ENCODE measurements around the gene STK40. TPM values are rescaled to one million over a fixed set of nuclear protein-coding genes. Genes with fewer than 3 reads are reported as not detected.
A peak's percentile ranks its signal among the peaks of the same experiment; 100 is the strongest.

STK40 gene
- total RNA-seq, 1 donor from 2014 or later: 45.0 TPM

GRCh38 chr1:36380143-36380619 lies 5.5 kb downstream of the STK40 start:
- Mint-ChIP-seq H3K4me1 (ENCODE audit: unreplicated experiment) (peaks cover 46% of the 10 kb centered on the region), H3K36me3 (ENCODE audit: unreplicated experiment) (peaks cover 4% of the 10 kb centered on the region), H3K9me3 (ENCODE audit: unreplicated experiment) (no peaks in the 10 kb centered on the region), H3K4me3 (ENCODE audit: unreplicated experiment) (no peak overlapping the region), H3K27ac (ENCODE audit: unreplicated experiment) (peak overlapping the region; percentile 31), H3K27me3 (ENCODE audit: unreplicated experiment) (no peaks in the 10 kb centered on the region)
- DNase-seq (ENCODE audit: extremely low spot score, unreplicated experiment): no peak
- no peak for TF ChIP-seq CTCF (IDR thresholded peaks at IDR 0.05)

GRCh38 chr1:36377791-36378492 lies 7.8 kb downstream of the STK40 start:
- peaks cover 2% of the 10 kb centered on the region for H3K36me3 Mint-ChIP-seq (ENCODE audit: unreplicated experiment)
- DNase-seq (ENCODE audit: extremely low spot score, unreplicated experiment): no peak
- peaks cover 48% of the 10 kb centered on the region for H3K4me1 Mint-ChIP-seq (ENCODE audit: unreplicated experiment)
- no peak for TF ChIP-seq CTCF (IDR thresholded peaks at IDR 0.05)
- no peaks in the 10 kb centered on the region for H3K27me3 Mint-ChIP-seq (ENCODE audit: unreplicated experiment)
- H3K9me3 Mint-ChIP-seq (ENCODE audit: unreplicated experiment): no peaks in the 10 kb centered on the region
- no peak overlapping the region for H3K4me3 Mint-ChIP-seq (ENCODE audit: unreplicated experiment)
- H3K27ac Mint-ChIP-seq (ENCODE audit: unreplicated experiment): peak overlapping the region; percentile 34

GRCh38 chr1:36372617-36373016 lies 13.1 kb downstream of the STK40 start:
- Mint-ChIP-seq H3K27ac (ENCODE audit: unreplicated experiment) (peak overlapping the region; percentile 96), H3K27me3 (ENCODE audit: unreplicated experiment) (no peaks in the 10 kb centered on the region), H3K4me1 (ENCODE audit: unreplicated experiment) (peaks cover 62% of the 10 kb centered on the region), H3K36me3 (ENCODE audit: unreplicated experiment) (no peaks in the 10 kb centered on the region), H3K4me3 (ENCODE audit: unreplicated experiment) (no peak overlapping the region), H3K9me3 (ENCODE audit: unreplicated experiment) (no peaks in the 10 kb centered on the region)
- TF ChIP-seq CTCF (IDR thresholded peaks at IDR 0.05): no peak
- no peak for DNase-seq (ENCODE audit: extremely low spot score, unreplicated experiment)

- H3K27me3 Mint-ChIP-seq (ENCODE audit: unreplicated experiment): no peaks in the 10 kb centered on the region
- H3K36me3 Mint-ChIP-seq (ENCODE audit: unreplicated experiment): peaks cover 6% of the 10 kb centered on the region
- peak overlapping the region; percentile 64 for H3K27ac Mint-ChIP-seq (ENCODE audit: unreplicated experiment)
- H3K9me3 Mint-ChIP-seq (ENCODE audit: unreplicated experiment): no peaks in the 10 kb centered on the region
- peaks cover 54% of the 10 kb centered on the region for H3K4me1 Mint-ChIP-seq (ENCODE audit: unreplicated experiment)
- peak; percentile 92 for TF ChIP-seq CTCF (IDR thresholded peaks at IDR 0.05)
- DNase-seq (ENCODE audit: extremely low spot score, unreplicated experiment): peak; percentile 92
- no peak overlapping the region for H3K4me3 Mint-ChIP-seq (ENCODE audit: unreplicated experiment)
Measured at GRCh38 chr1:36369061-36369861, 16.5 kb downstream of the STK40 start.

- H3K27ac Mint-ChIP-seq (ENCODE audit: unreplicated experiment): no peak overlapping the region
- TF ChIP-seq CTCF (IDR thresholded peaks at IDR 0.05): no peak
- H3K4me3 Mint-ChIP-seq (ENCODE audit: unreplicated experiment): no peak overlapping the region
- no peaks in the 10 kb centered on the region for H3K27me3 Mint-ChIP-seq (ENCODE audit: unreplicated experiment)
- DNase-seq (ENCODE audit: extremely low spot score, unreplicated experiment): no peak
- peaks cover 12% of the 10 kb centered on the region for H3K36me3 Mint-ChIP-seq (ENCODE audit: unreplicated experiment)
- H3K9me3 Mint-ChIP-seq (ENCODE audit: unreplicated experiment): no peaks in the 10 kb centered on the region
- peaks cover 39% of the 10 kb centered on the region for H3K4me1 Mint-ChIP-seq (ENCODE audit: unreplicated experiment)
Measured at GRCh38 chr1:36367798-36368197, 17.9 kb downstream of the STK40 start.

Data from osteocyte (in vitro differentiated cells).